Suprapubic skin (tissue), 3 donors: ENCODE results near the gene RPL34.

Source experiments
- CTCF ChIP-seq, 2 donors: fragments of 200-600 bp in 1 of 2; fragments of 450-650 bp in 1 of 2; sonication (generic) in 1 of 2; IDR thresholded peaks; one replicate each; pipeline ENCODE4 v1.5.1; 2016 to 2019; ENCODE audit warnings: antibody characterized with exemption in 2 of 2, mild to moderate bottlenecking in 1 of 2, moderate library complexity in 1 of 2
- EP300 ChIP-seq: sonication (generic); formaldehyde crosslinking; IDR thresholded peaks from one replicate; pipeline ENCODE4 v1.6.1; 2017; ENCODE audit warnings: antibody characterized with exemption
- POLR2A ChIP-seq, 2 donors: fragments of 450-650 bp; IDR thresholded peaks; one replicate each; pipeline ENCODE4 v1.6.1; 2017; ENCODE audit warnings: antibody characterized with exemption in 2 of 2, mild to moderate bottlenecking in 2 of 2, moderate library complexity in 2 of 2

GRCh38 chr4:108626056-108626455 is 5.7 kb downstream of the RPL34 start:
- TF ChIP-seq CTCF (IDR thresholded peaks at IDR 0.05) (no peak), POLR2A (IDR thresholded peaks at IDR 0.05) (no peak), EP300 (no peak)
